GM12878 (cell line): ENCODE measurements around the gene PTK6. TPM values are rescaled to one million over a fixed set of nuclear protein-coding genes. Genes with fewer than 3 reads are reported as not detected.

Source experiments
- ATAC-seq: fragments of 200-7000 bp; cut with Tn5 transposase; 3 replicates; pipeline ENCODE4 v1.9.1; 2020; ENCODE audit warnings: mild to moderate bottlenecking, moderate library complexity
- BruUV-seq: library from RNA; stranded (reverse); fragments of 400-500 nt; replicated peaks from 2 replicates; lab custom pipeline; 2021; lab: Mats Ljungman, UMichigan
- CTCF ChIA-PET: fragments of 300-600 bp; sonication (Branson Sonifier 250); formaldehyde crosslinking; extraction: SDS; loops from one replicate; lab custom pipeline; 2021; ENCODE audit warnings: inconsistent platforms; lab: Yijun Ruan, JAX
- POLR2A ChIA-PET: fragments of 350-600 bp; formaldehyde crosslinking; extraction: SDS; loops from one replicate; lab custom pipeline; 2021; ENCODE audit warnings: inconsistent platforms; lab: Charles Lee
- RAD21 ChIA-PET: fragments of 300-600 bp; sonication (Branson Sonifier 250); formaldehyde crosslinking; loops from one replicate; lab custom pipeline; 2023; ENCODE audit warnings: antibody characterized with exemption; ENCODE audit not compliant: unreplicated experiment; lab: Charles Lee
- SMC1A ChIA-PET: fragments of 300-600 bp; sonication (Branson Sonifier 250); formaldehyde crosslinking; loops from one replicate; lab custom pipeline; 2023; ENCODE audit not compliant: unreplicated experiment, uncharacterized antibody; lab: Charles Lee
- DNase-seq: peaks from one replicate; pipeline ENCODE4 v3.0.0-alpha.2; 2011; ENCODE audit warnings: low read depth, low spot score
- FAIRE-seq: peaks from 3 replicates; lab custom pipeline; 2011; peaks lifted over from hg19 to GRCh38; lab: Jason Lieb, UNC
- H2AFZ ChIP-seq: 2 replicates; pipeline ENCODE4 v1.6.0; 2011; ENCODE audit warnings: low read depth, low read length, control low read depth; ENCODE audit not compliant: control insufficient read depth
- H3K27ac ChIP-seq: 2 replicates; pipeline ENCODE4 v1.5.1; 2011; ENCODE audit warnings: control low read depth; ENCODE audit not compliant: control insufficient read depth, insufficient read depth
- H3K27me3 ChIP-seq, 2 experiments: replicated peaks in 1 of 2; 2 replicates each; pipeline versions ENCODE4 v1.6.0 to v1.6.1; 2011; ENCODE audit warnings: low read length in 1 of 2; ENCODE audit not compliant: control insufficient read depth in 2 of 2, insufficient read depth in 2 of 2
- H3K36me3 ChIP-seq, 2 experiments: 2 replicates each; pipeline ENCODE4 v1.5.1; 2011; ENCODE audit warnings: low read length in 1 of 2; ENCODE audit not compliant: control insufficient read depth in 2 of 2, insufficient read depth in 2 of 2
- H3K4me1 ChIP-seq: 2 replicates; pipeline ENCODE4 v1.6.1; 2011; ENCODE audit warnings: mild to moderate bottlenecking, low read length, moderate library complexity, mixed read lengths; ENCODE audit not compliant: control insufficient read depth, insufficient read depth
- H3K4me2 ChIP-seq: 2 replicates; pipeline ENCODE4 v1.6.0; 2011; ENCODE audit warnings: control low read depth; ENCODE audit not compliant: control insufficient read depth, insufficient read depth
- H3K4me3 ChIP-seq: fragments of 200-600 bp; sonication (generic); 2 replicates; pipeline ENCODE4 v1.5.1; 2016
- H3K79me2 ChIP-seq: 2 replicates; pipeline ENCODE4 v1.6.0; 2011; ENCODE audit warnings: low read length; ENCODE audit not compliant: control insufficient read depth, insufficient read depth
- H3K9ac ChIP-seq: 2 replicates; pipeline ENCODE4 v1.8.0; 2011; ENCODE audit warnings: low read length, control low read depth, mixed read lengths; ENCODE audit not compliant: control insufficient read depth, insufficient read depth
- H3K9me3 ChIP-seq: replicated peaks from 3 replicates; pipeline ENCODE4 v1.5.1; 2011; ENCODE audit warnings: mild to moderate bottlenecking, low read length; ENCODE audit not compliant: control insufficient read depth, insufficient read depth
- H4K20me1 ChIP-seq: 2 replicates; pipeline ENCODE4 v1.6.0; 2011; ENCODE audit not compliant: control insufficient read depth, insufficient read depth
- LARP7 ChIP-seq: fragments of 450-650 bp; IDR thresholded peaks from 2 replicates; pipeline ENCODE4 v1.6.1; 2017; ENCODE audit warnings: mild to moderate bottlenecking
- MTA2 ChIP-seq: fragments of 450-650 bp; IDR thresholded peaks from 2 replicates; pipeline ENCODE4 v1.6.1; 2016; ENCODE audit warnings: low read depth, mild to moderate bottlenecking, moderate library complexity
- SMAD5 ChIP-seq: IDR thresholded peaks from 2 replicates; pipeline ENCODE4 v1.6.1; 2016; ENCODE audit warnings: antibody characterized with exemption, low read depth
- SPI1 ChIP-seq: IDR thresholded peaks from 2 replicates; pipeline ENCODE4 v1.6.1; 2011; ENCODE audit warnings: low read depth, mild to moderate bottlenecking, low read length, moderate library complexity, borderline replicate concordance; ENCODE audit not compliant: insufficient read depth
- TARDBP ChIP-seq: IDR thresholded peaks from 2 replicates; pipeline ENCODE4 v1.6.1; 2016; ENCODE audit warnings: borderline replicate concordance
- YBX1 ChIP-seq: fragments of 450-650 bp; IDR thresholded peaks from 2 replicates; pipeline ENCODE4 v1.6.1; 2016; ENCODE audit warnings: antibody characterized with exemption
- WGBS: methylation state at CpG from one replicate; pipeline ENCODE4 v1.1.6; 2016; ENCODE audit warnings: low lambda C conversion rate; ENCODE audit not compliant: insufficient replicate concordance, insufficient coverage; ENCODE audit errors: missing lambda C conversion rate; 5-methylcytosine and 5-hydroxymethylcytosine counted together
- in situ Hi-C: fragments of 300-500 bp; cut with MboI; formaldehyde crosslinking; loops from 9 replicates; pipeline ENCODE4 v1.14.3; 2018; ENCODE audit warnings: mixed read lengths
- intact Hi-C: fragments of 100-400 bp; cut with micrococcal nuclease; formaldehyde crosslinking; loops from one replicate; pipeline ENCODE4 v1.14.2; 2022; ENCODE audit not compliant: unreplicated experiment
- polyA plus RNA-seq, 11 experiments: library from polyadenylated mRNA; depleted of rRNA in 4 of 11; unstranded in 6 of 11; stranded (reverse) in 5 of 11; fragments of >200 nt; fragmentation: Nextera tagmentation in 4 of 11; fragmentation: Illumina TruSeq in 1 of 11; extraction: Ambion mirVana in 4 of 11; extraction: Trizol in 1 of 11; gene quantifications; 1 replicate in 1 of 11; 2 replicates in 10 of 11; pipeline versions ENCODE4 v1.2.1 to v1.2.3, GENCODE V29; 2011 to 2016; ENCODE audit warnings: inconsistent platforms in 2 of 11, missing spikeins in 2 of 11, low read depth in 1 of 11
- total RNA-seq, 4 experiments: library from RNA; depleted of rRNA in 3 of 4; stranded (reverse); fragments of >200 nt in 3 of 4; fragmentation: Illumina TruSeq in 1 of 4; extraction: Trizol in 1 of 4; gene quantifications; 2 replicates each; pipeline versions ENCODE4 v1.2.1 to v1.2.3, GENCODE V29; 2013 to 2021
- TF ChIP-seq, protein P1 (sequence below): fragments of 450-650 bp; IDR thresholded peaks from 2 replicates; pipeline ENCODE4 v1.6.1; 2016; ENCODE audit warnings: mild to moderate bottlenecking

The PTK6 gene
- total and polyA plus RNA-seq, 10 of the 15 experiments (the other 5 are each of a cell fraction or from before 2014, with no cell fraction given) = 0.02 to 0.21 (median 0.09) TPM; not detected in 3

DNA sequence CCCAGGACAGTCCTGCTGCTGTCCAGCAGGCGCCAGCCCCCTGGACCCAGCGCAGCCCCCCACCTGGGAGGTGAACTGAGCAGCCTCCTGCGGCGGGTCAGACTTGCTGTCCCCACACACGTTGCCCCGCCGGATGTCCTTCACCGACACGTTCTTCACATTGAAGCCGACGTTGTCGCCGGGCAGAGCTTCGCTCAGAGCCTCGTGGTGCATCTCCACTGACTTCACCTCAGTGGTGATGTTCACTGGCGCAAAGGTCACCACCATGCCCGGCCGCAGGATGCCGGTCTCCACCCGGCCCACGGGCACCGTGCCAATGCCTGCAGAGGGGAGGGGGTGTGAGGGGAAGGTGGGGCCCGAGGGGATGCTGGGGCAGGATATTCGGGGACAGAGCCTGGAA is 46.8 kb downstream of the PTK6 start:
- no peak overlapping the region for H3K9ac ChIP-seq
- POLR2A ChIA-PET = no interaction called here
- intact Hi-C loops (no loop called here), in situ Hi-C loops (no loop called here)
- peaks cover 0 to 1% of the 10 kb centered on the region in 2 experiments; a peak in 1 of 4 replicates for H3K27me3 ChIP-seq
- CTCF ChIA-PET = no interaction called here
- no peak for DNase-seq
- SMC1A ChIA-PET = no interaction called here
- no peaks in the 10 kb centered on the region for H3K4me1 ChIP-seq
- FAIRE-seq = no peak
- H3K36me3 ChIP-seq = no peaks in the 10 kb centered on the region
- no TSS peak for BruUV-seq
- RAD21 ChIA-PET = no interaction called here
- WGBS = 48% methylated on average over 22 of the region's 24 CpGs
- H3K4me2 ChIP-seq = no peak overlapping the region
- H3K79me2 ChIP-seq = no peaks in the 10 kb centered on the region
- no peak overlapping the region for H3K4me3 ChIP-seq
- TF ChIP-seq SPI1 (no peak), YBX1 (no peak), MTA2 (no peak), SMAD5 (no peak), TARDBP (no peak), LARP7 (no peak)
- TF ChIP-seq, protein P1, sequence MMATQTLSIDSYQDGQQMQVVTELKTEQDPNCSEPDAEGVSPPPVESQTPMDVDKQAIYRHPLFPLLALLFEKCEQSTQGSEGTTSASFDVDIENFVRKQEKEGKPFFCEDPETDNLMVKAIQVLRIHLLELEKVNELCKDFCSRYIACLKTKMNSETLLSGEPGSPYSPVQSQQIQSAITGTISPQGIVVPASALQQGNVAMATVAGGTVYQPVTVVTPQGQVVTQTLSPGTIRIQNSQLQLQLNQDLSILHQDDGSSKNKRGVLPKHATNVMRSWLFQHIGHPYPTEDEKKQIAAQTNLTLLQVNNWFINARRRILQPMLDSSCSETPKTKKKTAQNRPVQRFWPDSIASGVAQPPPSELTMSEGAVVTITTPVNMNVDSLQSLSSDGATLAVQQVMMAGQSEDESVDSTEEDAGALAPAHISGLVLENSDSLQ = no peak
- ATAC-seq = no peak
- H3K9me3 ChIP-seq = no peaks in the 10 kb centered on the region
- H2AFZ ChIP-seq = no peak overlapping the region
- H4K20me1 ChIP-seq = no peaks in the 10 kb centered on the region
- H3K27ac ChIP-seq = no peak overlapping the region
